SU-DHL-6 (cell line): ENCODE measurements around the gene TUBB.

Experiments
- H2AFZ ChIP-seq: fragments of 200-600 bp; sonication (generic); 2 replicates; pipeline ENCODE4 v1.6.1; 2014; ENCODE audit warnings: low read depth, mild to moderate bottlenecking, moderate library complexity, mixed read lengths, antibody characterized with exemption, low read length; ENCODE audit not compliant: severe bottlenecking
- H3F3A ChIP-seq: fragments of 200-600 bp; shearing (Covaris generic); 2 replicates; pipeline ENCODE4 v1.6.0; 2016; ENCODE audit warnings: antibody characterized with exemption, mild to moderate bottlenecking; ENCODE audit not compliant: insufficient read depth
- H3K27ac ChIP-seq: fragments of 200-600 bp; sonication (generic); 2 replicates; pipeline ENCODE4 v1.5.1; 2016; ENCODE audit warnings: low read depth, mild to moderate bottlenecking, low read length, moderate library complexity, mixed read lengths
- H3K27me3 ChIP-seq: fragments of 200-600 bp; sonication (generic), shearing (Covaris generic); 2 replicates; pipeline ENCODE4 v1.6.0; 2014; ENCODE audit warnings: mild to moderate bottlenecking, low read length
- H3K36me3 ChIP-seq: fragments of 200-600 bp; sonication (generic); 2 replicates; pipeline ENCODE4 v1.6.1; 2014; ENCODE audit warnings: mild to moderate bottlenecking, low read length, mixed read lengths
- H3K4me2 ChIP-seq: fragments of 300-600, 200-600 bp; shearing (Covaris generic), sonication (generic); 2 replicates; pipeline ENCODE4 v1.6.0; 2014; ENCODE audit warnings: low read length, low read depth, mild to moderate bottlenecking; ENCODE audit not compliant: poor library complexity, severe bottlenecking
- H3K4me3 ChIP-seq: fragments of 200-600 bp; sonication (generic); 2 replicates; pipeline ENCODE4 v1.5.1; 2014; ENCODE audit warnings: antibody characterized with exemption, low read length, mild to moderate bottlenecking, mixed read lengths; ENCODE audit not compliant: insufficient read depth, poor library complexity, severe bottlenecking
- H3K79me2 ChIP-seq: fragments of 200-600 bp; sonication (generic); 2 replicates; pipeline ENCODE4 v1.6.1; 2014; ENCODE audit warnings: mild to moderate bottlenecking, low read length, moderate library complexity; ENCODE audit not compliant: insufficient read depth
- H3K9ac ChIP-seq: fragments of 200-600 bp; sonication (generic); 2 replicates; pipeline ENCODE4 v1.7.0; 2014; ENCODE audit warnings: mild to moderate bottlenecking, low read length
- H3K9me2 ChIP-seq: fragments of 200-600 bp; sonication (generic); replicated peaks from 2 replicates; pipeline ENCODE4 v1.6.1; 2014; ENCODE audit warnings: low read length; ENCODE audit not compliant: insufficient read depth
- H3K9me3 ChIP-seq: fragments of 200-600 bp; sonication (generic); 2 replicates; pipeline ENCODE4 v1.6.1; 2014; ENCODE audit warnings: low read length, mixed read lengths; ENCODE audit not compliant: insufficient read depth
- H4K20me1 ChIP-seq: fragments of 200-600 bp; sonication (generic); 2 replicates; pipeline ENCODE4 v1.6.1; 2014; ENCODE audit warnings: low read depth, mild to moderate bottlenecking, antibody characterized with exemption, low read length, moderate library complexity, mixed read lengths
- EZH2phosphoT487 ChIP-seq: fragments of 200-600 bp; sonication (generic), shearing (Covaris generic); conservative IDR thresholded peaks from 2 replicates; pipeline ENCODE4 v1.6.1; 2018; ENCODE audit warnings: mild to moderate bottlenecking, antibody characterized with exemption, low read length, moderate library complexity, mixed read lengths
- TF ChIP-seq, protein P1 (sequence below): fragments of 200-600 bp; sonication (generic); IDR thresholded peaks from one replicate; pipeline ENCODE4 v1.5.1; 2017; ENCODE audit warnings: antibody characterized with exemption, mild to moderate bottlenecking, low read length, moderate library complexity; ENCODE audit not compliant: insufficient read depth, poor library complexity, severe bottlenecking

Gene TUBB

GRCh38 chr6:30690403-30691207 lies 29.5 kb upstream of the TUBB start, which contains the start of gene NRM:
Gene NRM (minus strand): TSS chr6:30690984. CDS start chr6:30690974, 10 bp downstream.
- Histone ChIP-seq H3K4me2 (peak within 1 kb of the TSS; percentile 92), H3K9me2 (no peaks in the 10 kb centered on the region), H3K36me3 (no peaks in the 10 kb centered on the region), H3K9me3 (no peaks in the 10 kb centered on the region), H3F3A (peaks cover 42% of the 10 kb centered on the region), H3K79me2 (peaks cover 15% of the 10 kb centered on the region), H3K4me3 (peak within 1 kb of the TSS; percentile 79), H3K9ac (peak within 1 kb of the TSS; percentile 82), H3K27me3 (no peaks in the 10 kb centered on the region), H2AFZ (peak within 1 kb of the TSS; percentile 92), H3K27ac (peak within 1 kb of the TSS; percentile 94), H4K20me1 (no peaks in the 10 kb centered on the region)
- TF ChIP-seq, protein P1, sequence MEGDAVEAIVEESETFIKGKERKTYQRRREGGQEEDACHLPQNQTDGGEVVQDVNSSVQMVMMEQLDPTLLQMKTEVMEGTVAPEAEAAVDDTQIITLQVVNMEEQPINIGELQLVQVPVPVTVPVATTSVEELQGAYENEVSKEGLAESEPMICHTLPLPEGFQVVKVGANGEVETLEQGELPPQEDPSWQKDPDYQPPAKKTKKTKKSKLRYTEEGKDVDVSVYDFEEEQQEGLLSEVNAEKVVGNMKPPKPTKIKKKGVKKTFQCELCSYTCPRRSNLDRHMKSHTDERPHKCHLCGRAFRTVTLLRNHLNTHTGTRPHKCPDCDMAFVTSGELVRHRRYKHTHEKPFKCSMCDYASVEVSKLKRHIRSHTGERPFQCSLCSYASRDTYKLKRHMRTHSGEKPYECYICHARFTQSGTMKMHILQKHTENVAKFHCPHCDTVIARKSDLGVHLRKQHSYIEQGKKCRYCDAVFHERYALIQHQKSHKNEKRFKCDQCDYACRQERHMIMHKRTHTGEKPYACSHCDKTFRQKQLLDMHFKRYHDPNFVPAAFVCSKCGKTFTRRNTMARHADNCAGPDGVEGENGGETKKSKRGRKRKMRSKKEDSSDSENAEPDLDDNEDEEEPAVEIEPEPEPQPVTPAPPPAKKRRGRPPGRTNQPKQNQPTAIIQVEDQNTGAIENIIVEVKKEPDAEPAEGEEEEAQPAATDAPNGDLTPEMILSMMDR, result no peak
- no peak for TF ChIP-seq EZH2phosphoT487

- no peaks in the 10 kb centered on the region for H3K36me3 ChIP-seq
- H3K9me3 ChIP-seq, result no peaks in the 10 kb centered on the region
- H4K20me1 ChIP-seq, result no peaks in the 10 kb centered on the region
- H3K27ac ChIP-seq, result peak overlapping the region; percentile 10; the same call in 1 of the 2 replicates
- no peaks in the 10 kb centered on the region for H3K27me3 ChIP-seq
- no peak for TF ChIP-seq EZH2phosphoT487
- TF ChIP-seq, protein P1, result no peak
- H3K9ac ChIP-seq, result peak overlapping the region; percentile 82
- H3F3A ChIP-seq, result peaks cover 42% of the 10 kb centered on the region
- H3K4me2 ChIP-seq, result peak overlapping the region; percentile 92
- peak overlapping the region; percentile 79 for H3K4me3 ChIP-seq
- peaks cover 8% of the 10 kb centered on the region; the same call in 1 of the 2 replicates for H3K79me2 ChIP-seq
- H2AFZ ChIP-seq, result peak overlapping the region; percentile 92
- no peaks in the 10 kb centered on the region for H3K9me2 ChIP-seq
Observed at GRCh38 chr6:30691208-30691847, 28.8 kb upstream of the TUBB start.

- Histone ChIP-seq H3K4me3 (no peak overlapping the region), H3K79me2 (no peaks in the 10 kb centered on the region), H3K9me3 (no peaks in the 10 kb centered on the region), H3F3A (peaks cover 7% of the 10 kb centered on the region; the same call in 1 of the 2 replicates), H2AFZ (no peak overlapping the region), H4K20me1 (no peaks in the 10 kb centered on the region), H3K27ac (no peak overlapping the region), H3K9ac (no peak overlapping the region), H3K36me3 (peaks cover 4% of the 10 kb centered on the region; the same call in 1 of the 2 replicates), H3K27me3 (no peaks in the 10 kb centered on the region), H3K9me2 (no peaks in the 10 kb centered on the region), H3K4me2 (no peak overlapping the region)
- TF ChIP-seq EZH2phosphoT487, result no peak
- TF ChIP-seq, protein P1, result no peak
Observed at GRCh38 chr6:30696432-30696831, 23.7 kb upstream of the TUBB start.
